ENCODE results near the gene ZFAND3.

The ZFAND3 gene

GRCh38 chr6:38152620-38153019 lies 333.1 kb downstream of the ZFAND3 start:
- no peak for TF ChIP-seq CTCF (IDR thresholded peaks at IDR 0.05; ENCODE audit: low read depth, low read length)
- no peaks in the 10 kb centered on the region for H3K4me1 ChIP-seq

GRCh38 chr6:38153076-38153797 lies 333.7 kb downstream of the ZFAND3 start:
- no peaks in the 10 kb centered on the region for H3K4me1 ChIP-seq
- no peak for DNase-seq
- H3K9me3 ChIP-seq, result no peaks in the 10 kb centered on the region
- no peak overlapping the region for H3K4me3 ChIP-seq (ENCODE audit: low read depth, low read length)
- H3K36me3 ChIP-seq, result peaks cover 14% of the 10 kb centered on the region; the same call in 1 of the 2 replicates
- TF ChIP-seq CTCF (IDR thresholded peaks at IDR 0.05; ENCODE audit: low read depth, low read length), result no peak
- no peaks in the 10 kb centered on the region for H3K27me3 ChIP-seq

More at GRCh38 chr6:38152620-38153019, 333.1 kb downstream of the ZFAND3 start:
- Histone ChIP-seq H3K27me3 (no peaks in the 10 kb centered on the region), H3K4me3 (ENCODE audit: low read depth, low read length) (no peak overlapping the region), H3K9me3 (no peaks in the 10 kb centered on the region), H3K36me3 (peaks cover 14% of the 10 kb centered on the region; the same call in 1 of the 2 replicates)
- no peak for DNase-seq

- DNase-seq, result no peak
- no peak for TF ChIP-seq CTCF (IDR thresholded peaks at IDR 0.05; ENCODE audit: low read depth, low read length)
- H3K4me1 ChIP-seq, result no peaks in the 10 kb centered on the region
- H3K36me3 ChIP-seq, result peaks cover 14% of the 10 kb centered on the region; the same call in 1 of the 2 replicates
- no peaks in the 10 kb centered on the region for H3K9me3 ChIP-seq
- H3K4me3 ChIP-seq (ENCODE audit: low read depth, low read length), result no peak overlapping the region
- no peaks in the 10 kb centered on the region for H3K27me3 ChIP-seq
Measured at GRCh38 chr6:38153798-38154345, 334.3 kb downstream of the ZFAND3 start.

GRCh38 chr6:38154731-38155130 lies 335.2 kb downstream of the ZFAND3 start:
- H3K36me3 ChIP-seq, result peaks cover 14% of the 10 kb centered on the region; the same call in 1 of the 2 replicates
- H3K4me1 ChIP-seq, result no peaks in the 10 kb centered on the region
- no peak for TF ChIP-seq CTCF (IDR thresholded peaks at IDR 0.05; ENCODE audit: low read depth, low read length)
- no peak for DNase-seq
- H3K27me3 ChIP-seq, result no peaks in the 10 kb centered on the region
- H3K4me3 ChIP-seq (ENCODE audit: low read depth, low read length), result no peak overlapping the region
- H3K9me3 ChIP-seq, result no peaks in the 10 kb centered on the region

- no peak for TF ChIP-seq CTCF (IDR thresholded peaks at IDR 0.05; ENCODE audit: low read depth, low read length)
- peaks cover 14% of the 10 kb centered on the region; the same call in 1 of the 2 replicates for H3K36me3 ChIP-seq
- DNase-seq, result no peak
- no peak overlapping the region for H3K4me3 ChIP-seq (ENCODE audit: low read depth, low read length)
- H3K4me1 ChIP-seq, result no peaks in the 10 kb centered on the region
- H3K27me3 ChIP-seq, result no peaks in the 10 kb centered on the region
- H3K9me3 ChIP-seq, result no peaks in the 10 kb centered on the region
Measured at GRCh38 chr6:38155144-38155543, 335.6 kb downstream of the ZFAND3 start.

GRCh38 chr6:38155621-38156204 lies 336.2 kb downstream of the ZFAND3 start:
- Histone ChIP-seq H3K36me3 (peaks cover 14% of the 10 kb centered on the region; the same call in 1 of the 2 replicates), H3K4me1 (no peaks in the 10 kb centered on the region), H3K4me3 (ENCODE audit: low read depth, low read length) (no peak overlapping the region), H3K9me3 (no peaks in the 10 kb centered on the region), H3K27me3 (no peaks in the 10 kb centered on the region)
- no peak for TF ChIP-seq CTCF (IDR thresholded peaks at IDR 0.05; ENCODE audit: low read depth, low read length)
- no peak for DNase-seq
